ENCODE data around the gene DGKA. TPM values are rescaled to one million over a fixed set of nuclear protein-coding genes. Genes with fewer than 3 reads are reported as not detected.
A peak's percentile ranks its signal among the peaks of the same experiment; 100 is the strongest.

DGKA gene
- total and polyA plus RNA-seq, 2 of the 13 experiments (the other 11 are each of a cell fraction or from before 2014, with no cell fraction given): 2.4 to 5.4 TPM

DNA sequence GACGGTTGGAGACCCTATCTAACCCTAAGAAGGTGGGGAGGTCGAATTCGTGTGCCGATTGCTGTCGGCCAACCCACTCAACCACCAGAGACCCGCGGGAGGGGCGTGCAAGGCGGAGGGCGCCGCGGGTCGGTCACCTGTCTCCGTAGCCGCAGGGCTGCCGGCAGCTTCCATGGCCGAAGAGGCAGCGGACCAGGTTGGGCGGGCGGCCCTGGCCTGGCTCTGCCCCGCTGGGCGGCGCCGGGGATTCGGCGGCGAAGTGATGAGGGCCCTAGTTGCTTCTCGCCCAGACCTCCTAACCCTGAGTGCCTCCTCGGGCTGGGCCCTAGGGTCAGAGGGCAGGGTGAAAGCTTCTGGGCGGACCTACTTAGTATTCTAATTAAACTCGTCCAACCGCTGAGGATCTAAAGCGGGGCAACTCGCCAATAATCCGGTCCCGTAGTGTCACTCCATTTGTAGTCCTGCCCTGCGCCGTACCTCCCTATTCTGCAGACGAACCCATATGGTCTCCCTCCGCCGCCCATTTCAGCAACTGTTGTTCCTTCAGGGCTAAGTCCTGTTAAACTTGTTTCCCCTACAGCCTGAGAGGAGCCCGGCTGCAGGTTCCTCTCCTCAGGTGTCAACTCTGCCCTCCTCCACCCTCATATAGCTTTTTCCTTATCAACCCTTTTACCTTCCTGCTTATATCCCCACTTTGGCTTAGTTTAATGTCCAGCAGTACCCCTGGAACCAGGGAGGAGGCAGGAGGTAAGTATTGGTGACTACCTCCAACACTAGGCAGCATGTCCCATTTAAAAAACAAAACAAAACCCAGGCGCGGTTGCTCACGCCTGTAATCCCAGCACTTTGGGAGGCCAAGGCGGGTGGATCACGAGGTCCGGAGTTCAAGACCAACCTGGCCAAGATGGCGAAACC lies 3.1 kb upstream of the DGKA start, which contains the start of gene PYM1 (continued):
- TF ChIP-seq, protein P1, sequence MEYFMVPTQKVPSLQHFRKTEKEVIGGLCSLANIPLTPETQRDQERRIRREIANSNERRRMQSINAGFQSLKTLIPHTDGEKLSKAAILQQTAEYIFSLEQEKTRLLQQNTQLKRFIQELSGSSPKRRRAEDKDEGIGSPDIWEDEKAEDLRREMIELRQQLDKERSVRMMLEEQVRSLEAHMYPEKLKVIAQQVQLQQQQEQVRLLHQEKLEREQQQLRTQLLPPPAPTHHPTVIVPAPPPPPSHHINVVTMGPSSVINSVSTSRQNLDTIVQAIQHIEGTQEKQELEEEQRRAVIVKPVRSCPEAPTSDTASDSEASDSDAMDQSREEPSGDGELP (IDR thresholded peaks at IDR 0.05; ENCODE audit: borderline replicate concordance, low read depth): peak; percentile 43; the same call in 1 of the 2 replicates
- TF ChIP-seq ZMYM4 (CRISPR knock-in tag; IDR thresholded peaks at IDR 0.05) (peak; percentile 58; the same call in 1 of the 2 replicates), NAIF1 (CRISPR knock-in tag; IDR thresholded peaks at IDR 0.05; ENCODE audit: borderline replicate concordance) (peak; percentile 63; the same call in 1 of the 2 replicates), ZNF713 (CRISPR knock-in tag; IDR thresholded peaks at IDR 0.05) (peak; percentile 27; the same call in 1 of the 2 replicates), ZNF232 (CRISPR knock-in tag; IDR thresholded peaks at IDR 0.05; ENCODE audit: borderline replicate concordance) (no peak), ZFP90 (CRISPR knock-in tag; IDR thresholded peaks at IDR 0.05; ENCODE audit: borderline replicate concordance) (peak; percentile 17; the same call in 1 of the 2 replicates), LCORL (IDR thresholded peaks at IDR 0.05) (no peak), LCORL (CRISPR knock-in tag; IDR thresholded peaks at IDR 0.05) (peak; percentile 4; the same call in 1 of the 2 replicates), ZNF44 (CRISPR knock-in tag; IDR thresholded peaks at IDR 0.05) (0 out of 2 replicates have a peak, but pooled peaks have one; percentile 54), BRCA1 (CRISPR knock-in tag; IDR thresholded peaks at IDR 0.05) (peak; percentile 67; the same call in 1 of the 2 replicates), ZNF782 (CRISPR knock-in tag; IDR thresholded peaks at IDR 0.05; ENCODE audit: borderline replicate concordance) (0 out of 2 replicates have a peak, but pooled peaks have one; percentile 23), NRL (CRISPR knock-in tag; IDR thresholded peaks at IDR 0.05; ENCODE audit: borderline replicate concordance) (peak; percentile 24; the same call in 1 of the 2 replicates), RXRB (CRISPR knock-in tag; IDR thresholded peaks at IDR 0.05; ENCODE audit: borderline replicate concordance) (0 out of 2 replicates have a peak, but pooled peaks have one; percentile 32), ZNF547 (CRISPR knock-in tag; IDR thresholded peaks at IDR 0.05) (peak; percentile 82; the same call in 1 of the 2 replicates), CBX1 (IDR thresholded peaks at IDR 0.05; ENCODE audit: low read depth) (peak; percentile 15), ESRRA (CRISPR knock-in tag; IDR thresholded peaks at IDR 0.05; ENCODE audit: low read depth) (peak; percentile 43; the same call in 1 of the 2 replicates), MEIS2 (CRISPR knock-in tag; IDR thresholded peaks at IDR 0.05) (no peak)
- TF ChIP-seq, protein P2, sequence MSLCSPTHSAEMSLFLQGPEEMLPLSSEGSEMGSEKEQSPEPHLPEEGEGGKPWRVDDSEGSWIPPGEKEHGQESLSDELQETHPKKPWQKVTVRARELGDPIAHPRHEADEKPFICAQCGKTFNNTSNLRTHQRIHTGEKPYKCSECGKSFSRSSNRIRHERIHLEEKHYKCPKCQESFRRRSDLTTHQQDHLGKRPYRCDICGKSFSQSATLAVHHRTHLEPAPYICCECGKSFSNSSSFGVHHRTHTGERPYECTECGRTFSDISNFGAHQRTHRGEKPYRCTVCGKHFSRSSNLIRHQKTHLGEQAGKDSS (CRISPR knock-in tag; IDR thresholded peaks at IDR 0.05; ENCODE audit: borderline replicate concordance, low read depth): peak; percentile 72
- TF ChIP-seq, protein P3, sequence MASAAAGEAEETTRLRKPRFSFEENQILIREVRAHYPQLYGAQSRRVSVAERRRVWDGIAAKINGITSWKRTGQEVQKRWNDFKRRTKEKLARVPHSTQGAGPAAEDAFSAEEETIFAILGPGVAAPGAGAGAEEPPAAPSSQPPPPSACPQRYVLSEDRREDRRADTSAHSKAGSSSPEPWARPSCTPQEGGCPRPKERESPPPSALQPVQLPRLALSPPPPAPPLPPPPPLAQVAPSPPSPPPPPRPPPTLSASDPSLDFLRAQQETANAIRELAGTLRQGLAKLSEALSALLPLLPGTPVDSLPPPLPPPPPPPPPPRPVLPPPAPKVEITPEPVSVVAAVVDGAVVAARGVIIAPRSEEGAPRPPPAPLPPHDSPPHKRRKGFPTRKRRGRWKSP (CRISPR knock-in tag; IDR thresholded peaks at IDR 0.05): peak; percentile 44; the same call in 1 of the 2 replicates
- TF ChIP-seq, protein P4, sequence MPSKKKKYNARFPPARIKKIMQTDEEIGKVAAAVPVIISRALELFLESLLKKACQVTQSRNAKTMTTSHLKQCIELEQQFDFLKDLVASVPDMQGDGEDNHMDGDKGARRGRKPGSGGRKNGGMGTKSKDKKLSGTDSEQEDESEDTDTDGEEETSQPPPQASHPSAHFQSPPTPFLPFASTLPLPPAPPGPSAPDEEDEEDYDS (CRISPR knock-in tag; IDR thresholded peaks at IDR 0.05): peak; percentile 89; the same call in 1 of the 2 replicates
- TF ChIP-seq, protein P5, sequence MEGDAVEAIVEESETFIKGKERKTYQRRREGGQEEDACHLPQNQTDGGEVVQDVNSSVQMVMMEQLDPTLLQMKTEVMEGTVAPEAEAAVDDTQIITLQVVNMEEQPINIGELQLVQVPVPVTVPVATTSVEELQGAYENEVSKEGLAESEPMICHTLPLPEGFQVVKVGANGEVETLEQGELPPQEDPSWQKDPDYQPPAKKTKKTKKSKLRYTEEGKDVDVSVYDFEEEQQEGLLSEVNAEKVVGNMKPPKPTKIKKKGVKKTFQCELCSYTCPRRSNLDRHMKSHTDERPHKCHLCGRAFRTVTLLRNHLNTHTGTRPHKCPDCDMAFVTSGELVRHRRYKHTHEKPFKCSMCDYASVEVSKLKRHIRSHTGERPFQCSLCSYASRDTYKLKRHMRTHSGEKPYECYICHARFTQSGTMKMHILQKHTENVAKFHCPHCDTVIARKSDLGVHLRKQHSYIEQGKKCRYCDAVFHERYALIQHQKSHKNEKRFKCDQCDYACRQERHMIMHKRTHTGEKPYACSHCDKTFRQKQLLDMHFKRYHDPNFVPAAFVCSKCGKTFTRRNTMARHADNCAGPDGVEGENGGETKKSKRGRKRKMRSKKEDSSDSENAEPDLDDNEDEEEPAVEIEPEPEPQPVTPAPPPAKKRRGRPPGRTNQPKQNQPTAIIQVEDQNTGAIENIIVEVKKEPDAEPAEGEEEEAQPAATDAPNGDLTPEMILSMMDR (CRISPR knock-in tag; IDR thresholded peaks at IDR 0.05): 0 out of 2 replicates have a peak, but pooled peaks have one; percentile 4
